HEK293 (cell line): ENCODE measurements around the gene GATAD2A.

ENCODE experiments used
- ZNF24 ChIP-seq: fragments of 450-650 bp; formaldehyde crosslinking; IDR thresholded peaks from 2 replicates; pipeline ENCODE4 v1.5.1; 2016; ENCODE audit warnings: missing biosample characterization, missing genetic modification characterization
- TF ChIP-seq, protein P1 (sequence below): fragments of 450-650 bp; formaldehyde crosslinking; IDR thresholded peaks from 2 replicates; pipeline ENCODE4 v1.5.1; 2016; ENCODE audit warnings: missing biosample characterization, missing genetic modification characterization

GRCh38 chr19:19539698-19540063 lies 134.2 kb downstream of the GATAD2A start:
- TF ChIP-seq ZNF24 = no peak
- TF ChIP-seq, protein P1, sequence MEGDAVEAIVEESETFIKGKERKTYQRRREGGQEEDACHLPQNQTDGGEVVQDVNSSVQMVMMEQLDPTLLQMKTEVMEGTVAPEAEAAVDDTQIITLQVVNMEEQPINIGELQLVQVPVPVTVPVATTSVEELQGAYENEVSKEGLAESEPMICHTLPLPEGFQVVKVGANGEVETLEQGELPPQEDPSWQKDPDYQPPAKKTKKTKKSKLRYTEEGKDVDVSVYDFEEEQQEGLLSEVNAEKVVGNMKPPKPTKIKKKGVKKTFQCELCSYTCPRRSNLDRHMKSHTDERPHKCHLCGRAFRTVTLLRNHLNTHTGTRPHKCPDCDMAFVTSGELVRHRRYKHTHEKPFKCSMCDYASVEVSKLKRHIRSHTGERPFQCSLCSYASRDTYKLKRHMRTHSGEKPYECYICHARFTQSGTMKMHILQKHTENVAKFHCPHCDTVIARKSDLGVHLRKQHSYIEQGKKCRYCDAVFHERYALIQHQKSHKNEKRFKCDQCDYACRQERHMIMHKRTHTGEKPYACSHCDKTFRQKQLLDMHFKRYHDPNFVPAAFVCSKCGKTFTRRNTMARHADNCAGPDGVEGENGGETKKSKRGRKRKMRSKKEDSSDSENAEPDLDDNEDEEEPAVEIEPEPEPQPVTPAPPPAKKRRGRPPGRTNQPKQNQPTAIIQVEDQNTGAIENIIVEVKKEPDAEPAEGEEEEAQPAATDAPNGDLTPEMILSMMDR (tag by site-specific recombination) = no peak
